ENCODE results near the gene CPM. TPM values are rescaled to one million over a fixed set of nuclear protein-coding genes. Genes with fewer than 3 reads are reported as not detected.

CPM gene
- total RNA-seq, 1 experiment from 2014 or later, result 0.89 TPM

DNA sequence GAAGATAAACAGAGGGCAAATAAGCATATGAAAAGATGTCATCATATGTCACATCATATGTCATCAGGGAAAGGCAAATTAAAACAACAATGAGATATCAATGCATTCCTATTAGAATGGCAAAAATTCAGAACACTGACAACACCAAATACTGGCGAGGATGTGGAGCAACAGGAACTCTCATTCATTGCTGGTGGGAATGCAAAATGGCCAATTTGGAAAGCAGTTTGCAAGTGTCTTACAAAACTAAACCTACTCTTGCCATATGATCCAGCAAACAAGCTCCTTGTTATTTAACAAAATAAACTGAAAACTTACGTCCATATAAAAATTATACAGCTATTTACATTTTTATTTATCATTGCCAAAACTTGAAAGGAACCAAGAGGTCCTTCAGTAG lies 32.7 kb downstream of the CPM start:
- H3K4me1 Mint-ChIP-seq (ENCODE audit: insufficient read depth, unreplicated experiment), result peaks cover 8% of the 10 kb centered on the region
- intact Hi-C loops (cut with micrococcal nuclease), result no loop called here
- CTCF ChIA-PET, result interaction anchor here (0.5 to 6.9 kb wide), 11 partner anchors 13 to 231 kb away, joined by 3 to 87 read pairs (median 5); no protein-coding TSS in a partner anchor
- no peak overlapping the region for H3K4me3 Mint-ChIP-seq (ENCODE audit: unreplicated experiment)
- POLR2A ChIA-PET, result interaction anchor here (0.7 to 1.7 kb wide), 6 partner anchors 31 to 212 kb away, joined by 3 to 12 read pairs (median 6); no protein-coding TSS in a partner anchor
- no peak overlapping the region for H3K27ac Mint-ChIP-seq (ENCODE audit: low read depth, unreplicated experiment)
- no peak for DNase-seq (ENCODE audit: unreplicated experiment)
- H3K27me3 Mint-ChIP-seq (ENCODE audit: insufficient read depth, unreplicated experiment), result no peaks in the 10 kb centered on the region
- TF ChIP-seq, protein P1, sequence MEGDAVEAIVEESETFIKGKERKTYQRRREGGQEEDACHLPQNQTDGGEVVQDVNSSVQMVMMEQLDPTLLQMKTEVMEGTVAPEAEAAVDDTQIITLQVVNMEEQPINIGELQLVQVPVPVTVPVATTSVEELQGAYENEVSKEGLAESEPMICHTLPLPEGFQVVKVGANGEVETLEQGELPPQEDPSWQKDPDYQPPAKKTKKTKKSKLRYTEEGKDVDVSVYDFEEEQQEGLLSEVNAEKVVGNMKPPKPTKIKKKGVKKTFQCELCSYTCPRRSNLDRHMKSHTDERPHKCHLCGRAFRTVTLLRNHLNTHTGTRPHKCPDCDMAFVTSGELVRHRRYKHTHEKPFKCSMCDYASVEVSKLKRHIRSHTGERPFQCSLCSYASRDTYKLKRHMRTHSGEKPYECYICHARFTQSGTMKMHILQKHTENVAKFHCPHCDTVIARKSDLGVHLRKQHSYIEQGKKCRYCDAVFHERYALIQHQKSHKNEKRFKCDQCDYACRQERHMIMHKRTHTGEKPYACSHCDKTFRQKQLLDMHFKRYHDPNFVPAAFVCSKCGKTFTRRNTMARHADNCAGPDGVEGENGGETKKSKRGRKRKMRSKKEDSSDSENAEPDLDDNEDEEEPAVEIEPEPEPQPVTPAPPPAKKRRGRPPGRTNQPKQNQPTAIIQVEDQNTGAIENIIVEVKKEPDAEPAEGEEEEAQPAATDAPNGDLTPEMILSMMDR (IDR thresholded peaks at IDR 0.05; ENCODE audit: unreplicated experiment), result no peak
- no TSS peak for BruUV-seq (replicated peaks)
- no peaks in the 10 kb centered on the region for H3K36me3 Mint-ChIP-seq (ENCODE audit: insufficient read depth, unreplicated experiment)
- H3K9me3 Mint-ChIP-seq (ENCODE audit: unreplicated experiment), result no peaks in the 10 kb centered on the region

DNA sequence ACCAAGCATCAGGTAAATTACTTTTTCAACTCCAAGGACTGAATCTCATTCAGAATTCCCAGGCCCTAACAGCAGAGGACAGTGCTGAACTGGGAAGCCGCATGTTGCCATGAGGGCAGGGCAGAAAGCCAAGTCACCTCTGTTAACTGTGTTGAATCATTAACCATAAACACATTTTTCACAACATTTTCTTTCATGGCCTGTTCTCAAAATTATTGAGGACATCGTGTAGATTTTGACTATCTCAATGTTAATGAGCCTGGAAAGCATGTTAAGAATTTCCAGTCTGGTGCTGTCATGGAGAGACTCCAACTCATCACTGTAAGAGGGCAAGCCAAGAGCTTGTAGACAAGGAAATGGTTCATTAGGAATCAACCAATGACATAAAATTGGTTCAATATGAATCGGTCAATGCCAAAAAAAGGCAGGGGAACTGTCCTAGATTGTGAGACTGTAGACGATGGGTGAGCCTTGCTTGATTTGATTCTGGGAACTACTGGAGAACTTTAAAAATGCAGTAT lies 33.7 kb downstream of the CPM start:
- no peaks in the 10 kb centered on the region for H3K27me3 Mint-ChIP-seq (ENCODE audit: insufficient read depth, unreplicated experiment)
- H3K4me1 Mint-ChIP-seq (ENCODE audit: insufficient read depth, unreplicated experiment), result peaks cover 8% of the 10 kb centered on the region
- DNase-seq (ENCODE audit: unreplicated experiment), result peak; percentile 84
- ChIA-PET CTCF (interaction anchor here (0.5 to 6.9 kb wide), 14 partner anchors 14 to 575 kb away, joined by 3 to 87 read pairs (median 4); no protein-coding TSS in a partner anchor), POLR2A (interaction anchor here (0.7 to 1.7 kb wide), 8 partner anchors 10 to 213 kb away, joined by 3 to 12 read pairs (median 6); no protein-coding TSS in a partner anchor)
- peak overlapping the region; percentile 72 for H3K27ac Mint-ChIP-seq (ENCODE audit: low read depth, unreplicated experiment)
- H3K36me3 Mint-ChIP-seq (ENCODE audit: insufficient read depth, unreplicated experiment), result no peaks in the 10 kb centered on the region
- H3K9me3 Mint-ChIP-seq (ENCODE audit: unreplicated experiment), result no peaks in the 10 kb centered on the region
- no TSS peak for BruUV-seq (replicated peaks)
- H3K4me3 Mint-ChIP-seq (ENCODE audit: unreplicated experiment), result no peak overlapping the region
- intact Hi-C loops (cut with micrococcal nuclease), result loop anchor here (1.0 to 10.0 kb wide), 4 partner anchors 167 to 355 kb away; no protein-coding TSS in a partner anchor
- TF ChIP-seq, protein P1 (IDR thresholded peaks at IDR 0.05; ENCODE audit: unreplicated experiment), result peak; percentile 78

DNA sequence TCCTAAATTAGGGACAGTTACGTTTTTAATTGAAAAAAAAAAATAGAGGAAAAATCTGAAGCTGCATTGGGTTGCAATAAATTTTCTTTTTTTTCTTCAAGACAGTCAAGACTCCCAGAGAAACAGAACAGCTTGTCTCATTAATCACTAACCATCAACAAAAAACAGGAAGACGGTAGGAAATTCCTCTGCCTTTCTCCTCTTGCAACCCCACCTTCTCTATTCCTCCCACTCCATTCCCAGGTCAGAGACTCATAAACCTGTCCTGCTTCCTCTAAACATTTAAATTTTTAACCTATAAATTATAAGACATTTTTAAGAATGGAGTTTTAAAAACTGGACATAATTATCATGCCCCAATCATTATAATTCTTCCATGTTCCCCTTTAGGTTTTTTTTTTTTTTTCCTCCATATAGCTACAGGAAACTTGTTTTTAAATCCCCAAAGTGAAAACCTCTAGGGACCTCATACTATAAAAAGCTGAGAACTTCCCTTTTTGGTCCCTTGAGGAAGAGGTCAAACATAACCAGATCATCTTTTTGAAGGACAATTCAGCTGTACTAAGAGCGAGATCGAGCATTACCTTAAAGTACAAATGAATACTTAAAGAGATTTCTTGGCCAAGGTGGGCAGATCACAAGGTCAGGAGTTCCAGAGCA lies 36.0 kb downstream of the CPM start:
- peaks cover 8% of the 10 kb centered on the region for H3K4me1 Mint-ChIP-seq (ENCODE audit: insufficient read depth, unreplicated experiment)
- no peaks in the 10 kb centered on the region for H3K9me3 Mint-ChIP-seq (ENCODE audit: unreplicated experiment)
- BruUV-seq (replicated peaks), result no TSS peak
- ChIA-PET POLR2A (no interaction called here), CTCF (interaction anchor here (0.7 to 6.9 kb wide), 4 partner anchors 127 to 888 kb away, joined by 3 to 87 read pairs (median 6); no protein-coding TSS in a partner anchor)
- H3K27ac Mint-ChIP-seq (ENCODE audit: low read depth, unreplicated experiment), result no peak overlapping the region
- H3K27me3 Mint-ChIP-seq (ENCODE audit: insufficient read depth, unreplicated experiment), result no peaks in the 10 kb centered on the region
- TF ChIP-seq, protein P1 (IDR thresholded peaks at IDR 0.05; ENCODE audit: unreplicated experiment), result no peak
- H3K4me3 Mint-ChIP-seq (ENCODE audit: unreplicated experiment), result no peak overlapping the region
- intact Hi-C loops (cut with micrococcal nuclease), result loop anchor here (10.0 kb wide), 1 partner anchor 358 kb away; no protein-coding TSS in a partner anchor
- no peak for DNase-seq (ENCODE audit: unreplicated experiment)
- peaks cover 5% of the 10 kb centered on the region for H3K36me3 Mint-ChIP-seq (ENCODE audit: insufficient read depth, unreplicated experiment)

DNA sequence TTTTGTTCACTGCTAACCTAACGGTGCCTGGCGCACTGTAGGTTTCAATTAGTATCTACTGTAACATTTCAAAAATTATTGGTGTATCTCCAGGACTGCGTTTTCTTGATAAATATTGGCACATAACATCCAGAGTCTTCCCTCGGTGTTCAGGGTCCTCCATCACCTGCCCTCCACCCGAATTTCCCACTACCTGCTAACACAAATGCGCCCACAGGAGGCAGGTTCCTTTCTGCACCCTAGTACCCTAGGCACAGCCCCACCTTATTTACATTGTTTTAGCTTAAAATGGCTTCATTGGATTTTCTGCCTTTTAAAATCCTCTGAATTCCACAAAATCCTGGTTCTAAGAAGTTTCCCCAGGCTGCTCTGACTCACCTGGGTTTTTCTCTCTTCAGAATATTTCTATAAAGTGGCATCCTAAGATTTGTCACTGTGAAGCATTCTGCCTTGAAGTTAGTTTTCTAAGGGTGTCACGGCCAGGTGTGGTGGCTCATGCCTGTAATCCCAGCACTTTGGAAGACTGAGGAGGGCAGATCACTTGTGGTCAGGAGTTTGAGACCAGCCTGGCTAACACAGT lies 38.6 kb downstream of the CPM start:
- H3K27me3 Mint-ChIP-seq (ENCODE audit: insufficient read depth, unreplicated experiment), result no peaks in the 10 kb centered on the region
- no peak overlapping the region for H3K4me3 Mint-ChIP-seq (ENCODE audit: unreplicated experiment)
- DNase-seq (ENCODE audit: unreplicated experiment), result no peak
- CTCF ChIA-PET, result no interaction called here
- H3K36me3 Mint-ChIP-seq (ENCODE audit: insufficient read depth, unreplicated experiment), result peaks cover 7% of the 10 kb centered on the region
- TF ChIP-seq, protein P1 (IDR thresholded peaks at IDR 0.05; ENCODE audit: unreplicated experiment), result no peak
- H3K4me1 Mint-ChIP-seq (ENCODE audit: insufficient read depth, unreplicated experiment), result peaks cover 3% of the 10 kb centered on the region
- no peak overlapping the region for H3K27ac Mint-ChIP-seq (ENCODE audit: low read depth, unreplicated experiment)
- POLR2A ChIA-PET, result interaction anchor here (0.6 kb wide), 1 partner anchor 129 kb away, joined by 3 read pairs; no protein-coding TSS in a partner anchor
- BruUV-seq (replicated peaks), result no TSS peak
- H3K9me3 Mint-ChIP-seq (ENCODE audit: unreplicated experiment), result no peaks in the 10 kb centered on the region
- intact Hi-C loops (cut with micrococcal nuclease), result loop anchor here (10.0 kb wide), 1 partner anchor 360 kb away; no protein-coding TSS in a partner anchor
